Gastroesophageal sphincter (tissue), 4 donors: ENCODE results near the gene ZNF839. TPM values are rescaled to one million over a fixed set of nuclear protein-coding genes. Genes with fewer than 3 reads are reported as not detected.

ENCODE experiments used
- ATAC-seq: fragments of 150-250 bp; one replicate; pipeline ENCODE4 v1.9.1; 2016; ENCODE audit warnings: mild to moderate bottlenecking, moderate library complexity
- H3K27ac ChIP-seq, 4 donors: fragments of 200-600 bp; sonication (generic) in 3 of 4; 1 replicate in 3 of 4; 2 replicates in 1 of 4; pipeline ENCODE4 v1.5.1; 2016 to 2019
- H3K27me3 ChIP-seq: fragments of 200-600 bp; sonication (generic); one replicate; pipeline ENCODE4 v1.5.1; 2019
- H3K36me3 ChIP-seq, 2 donors: fragments of 200-600 bp; sonication (generic); one replicate each; pipeline ENCODE4 v1.5.1; 2019; ENCODE audit warnings: control low read depth in 1 of 2
- H3K4me1 ChIP-seq, 3 donors: fragments of 200-600 bp; sonication (generic); 1 replicate in 2 of 3; 2 replicates in 1 of 3; pipeline ENCODE4 v1.5.1; 2016 to 2019; ENCODE audit warnings: control low read depth in 2 of 3
- H3K4me3 ChIP-seq, 2 donors: fragments of 200-600 bp; sonication (generic); one replicate each; pipeline ENCODE4 v1.5.1; 2019; ENCODE audit warnings: mild to moderate bottlenecking in 1 of 2, moderate library complexity in 1 of 2
- H3K9me3 ChIP-seq, 3 donors: fragments of 200-600 bp; sonication (generic); one replicate each; pipeline ENCODE4 v1.5.1; 2017 to 2019; ENCODE audit warnings: control low read depth in 2 of 3
- CTCF ChIP-seq, 4 experiments: fragments of 200-600 bp in 2 of 4; fragments of 450-650 bp in 2 of 4; sonication (generic) in 1 of 4; IDR thresholded peaks; one replicate each; pipeline ENCODE4 v1.5.1; 2017 to 2019; ENCODE audit warnings: antibody characterized with exemption in 4 of 4, mild to moderate bottlenecking in 2 of 4, moderate library complexity in 2 of 4
- EP300 ChIP-seq: sonication (generic); formaldehyde crosslinking; IDR thresholded peaks from one replicate; pipeline ENCODE4 v1.6.1; 2017; ENCODE audit warnings: antibody characterized with exemption, mild to moderate bottlenecking
- POLR2A ChIP-seq, 2 donors: fragments of 450-650 bp; IDR thresholded peaks; one replicate each; pipeline ENCODE4 v1.6.1; 2017; ENCODE audit warnings: antibody characterized with exemption in 2 of 2, mild to moderate bottlenecking in 2 of 2, moderate library complexity in 1 of 2
- POLR2AphosphoS5 ChIP-seq: sonication (generic); formaldehyde crosslinking; IDR thresholded peaks from one replicate; pipeline ENCODE4 v1.6.1; 2017; ENCODE audit warnings: antibody characterized with exemption
- WGBS, 2 donors: methylation state at CpG; one replicate each; pipeline ENCODE4 v1.1.5; 2018; ENCODE audit warnings: low coverage in 1 of 2; 5-methylcytosine and 5-hydroxymethylcytosine counted together
- total RNA-seq, 4 donors: library from RNA; depleted of rRNA; stranded (reverse); fragments of >200 nt; gene quantifications; one replicate each; pipeline ENCODE4 v1.1.0, GENCODE V29; 2016

Gene ZNF839
- total RNA-seq, 4 donors from 2014 or later = 6.5 to 10.1 (median 8.4) TPM

DNA sequence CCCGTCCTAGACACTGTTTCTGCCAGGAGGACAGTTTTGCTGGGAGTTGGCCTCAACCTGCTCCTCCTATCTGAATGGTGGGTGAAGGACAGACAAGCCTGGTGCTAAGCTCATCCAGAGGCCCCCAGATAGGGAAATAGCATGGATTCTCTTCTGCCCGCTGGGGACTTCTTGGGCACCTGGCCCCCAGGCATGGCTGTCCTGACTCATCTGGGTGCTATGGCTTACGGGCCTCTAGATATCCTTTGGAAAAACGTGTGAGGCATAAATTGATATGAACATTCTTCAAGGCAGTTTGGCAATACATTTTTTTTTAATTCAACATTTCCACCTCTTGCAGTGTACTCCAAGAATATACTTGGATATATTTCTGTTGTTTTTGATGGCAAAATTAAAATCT lies 51.8 kb downstream of the ZNF839 start:
- Histone ChIP-seq H3K9me3 (no peaks in the 10 kb centered on the region), H3K27ac (no peak overlapping the region), H3K27me3 (no peaks in the 10 kb centered on the region), H3K4me1 (peaks cover 0 to 14% (median 0%) of the 10 kb centered on the region in 3 donors), H3K4me3 (no peak overlapping the region), H3K36me3 (peaks cover 0 to 10% of the 10 kb centered on the region in 2 donors)
- ATAC-seq = no peak
- WGBS, 2 donors = 72% methylated on average over 3 to 4 of the region's 4 CpGs
- TF ChIP-seq EP300 (no peak), CTCF (IDR thresholded peaks at IDR 0.05) (no peak), POLR2A (IDR thresholded peaks at IDR 0.05) (no peak), POLR2AphosphoS5 (no peak)

GRCh38 chr14:102373110-102373509 lies 53.6 kb downstream of the ZNF839 start:
- WGBS, 2 donors = 86 to 93% methylated on average over 3 of the region's 3 CpGs
- peaks cover 0 to 28% of the 10 kb centered on the region in 2 donors for H3K36me3 ChIP-seq
- no peak for ATAC-seq
- peaks cover 0 to 9% (median 0%) of the 10 kb centered on the region in 3 donors for H3K4me1 ChIP-seq
- no peak for TF ChIP-seq EP300
- no peak for TF ChIP-seq POLR2AphosphoS5
- no peak for TF ChIP-seq CTCF (IDR thresholded peaks at IDR 0.05)
- TF ChIP-seq POLR2A (IDR thresholded peaks at IDR 0.05) = no peak
- no peaks in the 10 kb centered on the region for H3K27me3 ChIP-seq
- H3K4me3 ChIP-seq = no peak overlapping the region
- no peaks in the 10 kb centered on the region for H3K9me3 ChIP-seq
- no peak overlapping the region for H3K27ac ChIP-seq

- Histone ChIP-seq H3K9me3 (no peaks in the 10 kb centered on the region), H3K4me3 (no peak overlapping the region), H3K4me1 (peaks cover 0 to 6% (median 0%) of the 10 kb centered on the region in 3 donors), H3K36me3 (peaks cover 0 to 39% of the 10 kb centered on the region in 2 donors), H3K27me3 (no peaks in the 10 kb centered on the region), H3K27ac (no peak overlapping the region)
- WGBS, 2 donors = 70 to 86% methylated on average over 2 of the region's 2 CpGs
- no peak for ATAC-seq
- TF ChIP-seq POLR2AphosphoS5 (no peak), CTCF (IDR thresholded peaks at IDR 0.05) (no peak), POLR2A (IDR thresholded peaks at IDR 0.05) (no peak)
Observed at GRCh38 chr14:102374264-102374663, 54.7 kb downstream of the ZNF839 start.

- TF ChIP-seq POLR2A (IDR thresholded peaks at IDR 0.05) = no peak
- TF ChIP-seq EP300 = no peak
- TF ChIP-seq POLR2AphosphoS5 = no peak
- no peak for TF ChIP-seq CTCF (IDR thresholded peaks at IDR 0.05)
Observed at GRCh38 chr14:102375119-102375518, 55.6 kb downstream of the ZNF839 start.

GRCh38 chr14:102377696-102378095 lies 58.1 kb downstream of the ZNF839 start:
- H3K4me1 ChIP-seq = no peaks in the 10 kb centered on the region
- peaks cover 0 to 64% of the 10 kb centered on the region in 2 donors for H3K36me3 ChIP-seq
- H3K27ac ChIP-seq = no peak overlapping the region
- no peaks in the 10 kb centered on the region for H3K27me3 ChIP-seq
- no peak for ATAC-seq
- H3K4me3 ChIP-seq = no peak overlapping the region
- H3K9me3 ChIP-seq = no peaks in the 10 kb centered on the region
- TF ChIP-seq POLR2AphosphoS5 (no peak), EP300 (no peak), POLR2A (IDR thresholded peaks at IDR 0.05) (no peak), CTCF (IDR thresholded peaks at IDR 0.05) (no peak)

More at GRCh38 chr14:102375119-102375518, 55.6 kb downstream of the ZNF839 start:
- WGBS, 2 donors = 90 to 93% methylated on average over 5 of the region's 5 CpGs
- H3K27ac ChIP-seq = no peak overlapping the region
- peaks cover 0 to 48% of the 10 kb centered on the region in 2 donors for H3K36me3 ChIP-seq
- ATAC-seq = no peak
- H3K4me3 ChIP-seq = no peak overlapping the region
- no peaks in the 10 kb centered on the region for H3K9me3 ChIP-seq
- no peaks in the 10 kb centered on the region for H3K27me3 ChIP-seq
- H3K4me1 ChIP-seq = peaks cover 0 to 6% (median 0%) of the 10 kb centered on the region in 3 donors
